ENCODE measurements around the gene KLKB1. TPM values are rescaled to one million over a fixed set of nuclear protein-coding genes. Genes with fewer than 3 reads are reported as not detected.

The KLKB1 gene
- total RNA-seq, 5 donors from 2014 or later (not counting 1 experiment from before 2014, with no cell fraction given): 1.3 to 2.9 (median 2.1) TPM

DNA sequence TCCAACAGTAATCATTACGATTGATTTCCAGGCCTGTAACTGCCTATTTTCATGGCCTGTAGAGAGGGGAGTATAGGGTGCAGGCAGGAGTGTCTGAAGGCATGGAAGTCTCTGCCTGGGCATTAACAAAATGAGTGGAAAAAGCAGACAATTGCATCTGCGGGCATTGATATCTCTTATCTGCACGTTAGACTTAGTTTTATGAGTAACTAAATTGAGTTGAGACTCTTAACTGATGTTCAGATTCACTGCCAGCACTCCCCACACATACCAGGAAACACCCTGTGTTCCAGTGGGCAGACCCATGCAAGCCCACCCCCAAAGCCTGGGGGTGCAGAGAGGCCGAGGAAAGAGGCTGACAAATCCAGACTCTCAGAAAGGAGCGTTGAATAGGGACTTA is 72.0 kb downstream of the KLKB1 start:
- Histone ChIP-seq H3K27me3 (replicated peaks in 1 of 2; ENCODE audit: control insufficient read depth in 2 of 2, extremely low read depth in 1 of 2, insufficient read depth in 2 of 2, low read length in 1 of 2) (peaks cover 7 to 20% of the 10 kb centered on the region in 2 experiments), H3K4me1 (ENCODE audit: control insufficient read depth in 1 of 2, extremely low read depth in 1 of 2, insufficient read depth in 2 of 2, low read length in 2 of 2) (peaks cover 0 to 3% of the 10 kb centered on the region in 2 experiments), H3K27ac (ENCODE audit: low read length) (no peak overlapping the region), H3K9me3 (no peaks in the 10 kb centered on the region), H3K4me3 (ENCODE audit: control insufficient read depth in 1 of 2, extremely low read depth in 1 of 2, low read length in 1 of 2) (no peak overlapping the region), H3K36me3 (ENCODE audit: control insufficient read depth in 2 of 2, extremely low read depth in 1 of 2, insufficient read depth in 1 of 2, low read length in 1 of 2) (no peaks in the 10 kb centered on the region)
- Mint-ChIP-seq H3K9me3 (no peaks in the 10 kb centered on the region), H3K36me3 (no peaks in the 10 kb centered on the region), H3K4me1 (peaks cover 0 to 5% (median 1%) of the 10 kb centered on the region in 3 donors), H3K4me3 (no peak overlapping the region), H3K27me3 (peaks cover 33 to 43% of the 10 kb centered on the region in 2 donors), H3K27ac (no peak overlapping the region)
- ATAC-seq (replicated peaks in 1 of 4): no peak
- ChIA-PET POLR2A (no interaction called here), CTCF (interaction anchor here in 1 of 2 donors (0.7 to 1.0 kb wide), 2 partner anchors 11 to 288 kb away, joined by 6 to 7 read pairs; no protein-coding TSS in a partner anchor)
- 57% methylated on average over 1 of the region's 5 CpGs for WGBS (ENCODE audit: insufficient coverage)
- no peak for DNase-seq

- Histone ChIP-seq H3K27me3 (replicated peaks in 1 of 2; ENCODE audit: control insufficient read depth in 2 of 2, extremely low read depth in 1 of 2, insufficient read depth in 2 of 2, low read length in 1 of 2) (peaks cover 7 to 26% of the 10 kb centered on the region in 2 experiments), H3K27ac (ENCODE audit: low read length) (no peak overlapping the region), H3K9me3 (no peaks in the 10 kb centered on the region), H3K36me3 (ENCODE audit: control insufficient read depth in 2 of 2, extremely low read depth in 1 of 2, insufficient read depth in 1 of 2, low read length in 1 of 2) (no peaks in the 10 kb centered on the region), H3K4me1 (ENCODE audit: control insufficient read depth in 1 of 2, extremely low read depth in 1 of 2, insufficient read depth in 2 of 2, low read length in 2 of 2) (peaks cover 0 to 3% of the 10 kb centered on the region in 2 experiments), H3K4me3 (ENCODE audit: control insufficient read depth in 1 of 2, extremely low read depth in 1 of 2, low read length in 1 of 2) (no peak overlapping the region)
- Mint-ChIP-seq H3K4me3 (no peak overlapping the region), H3K27ac (no peak overlapping the region), H3K27me3 (peaks cover 42 to 54% of the 10 kb centered on the region in 2 donors), H3K4me1 (peaks cover 0 to 5% (median 1%) of the 10 kb centered on the region in 3 donors), H3K36me3 (no peaks in the 10 kb centered on the region), H3K9me3 (no peaks in the 10 kb centered on the region)
- ChIA-PET POLR2A (no interaction called here), CTCF (no interaction called here)
- no CpG with 5 or more reads among the region's 6 CpGs for WGBS (ENCODE audit: insufficient coverage)
- DNase-seq (no peak), ATAC-seq (replicated peaks in 1 of 4) (no peak)
These were observed 73.5 kb downstream of the KLKB1 start for GRCh38 chr4:186300659-186301390.

GRCh38 chr4:186304216-186304615 is 76.9 kb downstream of the KLKB1 start:
- Histone ChIP-seq H3K27me3 (replicated peaks in 1 of 2; ENCODE audit: control insufficient read depth in 2 of 2, extremely low read depth in 1 of 2, insufficient read depth in 2 of 2, low read length in 1 of 2) (peaks cover 3 to 20% of the 10 kb centered on the region in 2 experiments), H3K9me3 (no peaks in the 10 kb centered on the region), H3K4me1 (ENCODE audit: control insufficient read depth in 1 of 2, extremely low read depth in 1 of 2, insufficient read depth in 2 of 2, low read length in 2 of 2) (no peaks in the 10 kb centered on the region), H3K36me3 (ENCODE audit: control insufficient read depth in 2 of 2, extremely low read depth in 1 of 2, insufficient read depth in 1 of 2, low read length in 1 of 2) (no peaks in the 10 kb centered on the region), H3K27ac (ENCODE audit: low read length) (no peak overlapping the region), H3K4me3 (ENCODE audit: control insufficient read depth in 1 of 2, extremely low read depth in 1 of 2, low read length in 1 of 2) (no peak overlapping the region)
- CTCF ChIA-PET: no interaction called here
- no peaks in the 10 kb centered on the region for H3K36me3 Mint-ChIP-seq
- H3K27ac Mint-ChIP-seq: no peak overlapping the region
- H3K4me1 Mint-ChIP-seq: no peaks in the 10 kb centered on the region
- POLR2A ChIA-PET: no interaction called here
- no peaks in the 10 kb centered on the region for H3K9me3 Mint-ChIP-seq
- peaks cover 34 to 46% of the 10 kb centered on the region in 2 donors for H3K27me3 Mint-ChIP-seq
- WGBS (ENCODE audit: insufficient coverage): 96% methylated on average over 3 of the region's 5 CpGs
- no peak overlapping the region for H3K4me3 Mint-ChIP-seq
- DNase-seq (no peak), ATAC-seq (replicated peaks in 1 of 4) (no peak)

- ATAC-seq (replicated peaks in 1 of 4) (no peak), DNase-seq (no peak)
- no peaks in the 10 kb centered on the region for H3K9me3 Mint-ChIP-seq
- ChIA-PET CTCF (no interaction called here), POLR2A (interaction anchor here in 1 of 2 donors (0.6 kb wide), 1 partner anchor 355 kb away, joined by 4 read pairs; no protein-coding TSS in a partner anchor)
- Histone ChIP-seq H3K4me3 (ENCODE audit: control insufficient read depth in 1 of 2, extremely low read depth in 1 of 2, low read length in 1 of 2) (no peak overlapping the region), H3K9me3 (no peaks in the 10 kb centered on the region), H3K27ac (ENCODE audit: low read length) (no peak overlapping the region), H3K4me1 (ENCODE audit: control insufficient read depth in 1 of 2, extremely low read depth in 1 of 2, insufficient read depth in 2 of 2, low read length in 2 of 2) (no peaks in the 10 kb centered on the region), H3K36me3 (ENCODE audit: control insufficient read depth in 2 of 2, extremely low read depth in 1 of 2, insufficient read depth in 1 of 2, low read length in 1 of 2) (no peaks in the 10 kb centered on the region), H3K27me3 (replicated peaks in 1 of 2; ENCODE audit: control insufficient read depth in 2 of 2, extremely low read depth in 1 of 2, insufficient read depth in 2 of 2, low read length in 1 of 2) (peaks cover 0 to 20% of the 10 kb centered on the region in 2 experiments)
- H3K27ac Mint-ChIP-seq: no peak overlapping the region
- 74% methylated on average over 4 of the region's 13 CpGs for WGBS (ENCODE audit: insufficient coverage)
- H3K27me3 Mint-ChIP-seq: peaks cover 31 to 40% of the 10 kb centered on the region in 2 donors
- no peaks in the 10 kb centered on the region for H3K4me1 Mint-ChIP-seq
- no peak overlapping the region for H3K4me3 Mint-ChIP-seq
- H3K36me3 Mint-ChIP-seq: no peaks in the 10 kb centered on the region
These were observed 77.7 kb downstream of the KLKB1 start for GRCh38 chr4:186304866-186305505.

DNA sequence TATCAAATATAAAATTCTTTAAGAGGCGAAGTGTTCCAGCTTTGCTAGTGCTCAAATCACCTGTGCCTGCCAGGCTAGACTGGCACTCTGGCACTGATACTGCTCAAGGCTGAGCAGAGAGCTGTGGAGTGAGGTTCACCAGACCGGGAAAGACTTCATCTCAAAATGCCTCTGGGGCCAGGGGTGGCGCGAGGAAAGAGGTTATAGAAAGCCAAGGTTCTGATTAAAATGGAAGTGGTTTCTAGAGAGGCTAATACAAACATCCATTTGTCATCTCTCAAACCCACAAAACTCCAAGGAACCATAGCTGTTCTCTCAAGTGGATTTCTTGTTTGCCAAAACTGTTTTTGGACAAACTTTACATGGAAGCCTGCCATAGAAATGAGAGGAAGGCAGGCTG is 80.2 kb downstream of the KLKB1 start:
- ATAC-seq (replicated peaks in 1 of 4) (no peak), DNase-seq (no peak)
- H3K27ac Mint-ChIP-seq: no peak overlapping the region
- H3K36me3 Mint-ChIP-seq: no peaks in the 10 kb centered on the region
- ChIA-PET POLR2A (no interaction called here), CTCF (interaction anchor here in 1 of 2 donors (0.6 kb wide), 1 partner anchor 23 kb away, joined by 3 read pairs; no protein-coding TSS in a partner anchor)
- WGBS (ENCODE audit: insufficient coverage): no CpG with 5 or more reads among the region's 4 CpGs
- H3K9me3 Mint-ChIP-seq: no peaks in the 10 kb centered on the region
- Histone ChIP-seq H3K27ac (ENCODE audit: low read length) (no peak overlapping the region), H3K9me3 (no peaks in the 10 kb centered on the region), H3K27me3 (replicated peaks in 1 of 2; ENCODE audit: control insufficient read depth in 2 of 2, extremely low read depth in 1 of 2, insufficient read depth in 2 of 2, low read length in 1 of 2) (peaks cover 0 to 25% of the 10 kb centered on the region in 2 experiments), H3K4me1 (ENCODE audit: control insufficient read depth in 1 of 2, extremely low read depth in 1 of 2, insufficient read depth in 2 of 2, low read length in 2 of 2) (no peaks in the 10 kb centered on the region), H3K4me3 (ENCODE audit: control insufficient read depth in 1 of 2, extremely low read depth in 1 of 2, low read length in 1 of 2) (no peak overlapping the region), H3K36me3 (ENCODE audit: control insufficient read depth in 2 of 2, extremely low read depth in 1 of 2, insufficient read depth in 1 of 2, low read length in 1 of 2) (no peaks in the 10 kb centered on the region)
- peaks cover 35 to 42% of the 10 kb centered on the region in 2 donors for H3K27me3 Mint-ChIP-seq
- H3K4me1 Mint-ChIP-seq: no peaks in the 10 kb centered on the region
- no peak overlapping the region for H3K4me3 Mint-ChIP-seq

GRCh38 chr4:186307916-186308315 is 80.6 kb downstream of the KLKB1 start:
- no peak for DNase-seq
- ChIA-PET POLR2A (no interaction called here), CTCF (interaction anchor here in 1 of 2 donors (0.6 kb wide), 1 partner anchor 23 kb away, joined by 3 read pairs; no protein-coding TSS in a partner anchor)
- no peak overlapping the region for H3K27ac Mint-ChIP-seq
- ATAC-seq (replicated peaks in 1 of 4): no peak
- H3K36me3 Mint-ChIP-seq: no peaks in the 10 kb centered on the region
- H3K9me3 ChIP-seq: no peaks in the 10 kb centered on the region
- H3K4me1 ChIP-seq (ENCODE audit: control insufficient read depth in 1 of 2, extremely low read depth in 1 of 2, insufficient read depth in 2 of 2, low read length in 2 of 2): no peaks in the 10 kb centered on the region
- H3K36me3 ChIP-seq (ENCODE audit: control insufficient read depth in 2 of 2, extremely low read depth in 1 of 2, insufficient read depth in 1 of 2, low read length in 1 of 2): no peaks in the 10 kb centered on the region
- no peak overlapping the region for H3K4me3 Mint-ChIP-seq
- H3K9me3 Mint-ChIP-seq: no peaks in the 10 kb centered on the region
- H3K4me3 ChIP-seq (ENCODE audit: control insufficient read depth in 1 of 2, extremely low read depth in 1 of 2, low read length in 1 of 2): no peak overlapping the region
- H3K4me1 Mint-ChIP-seq: no peaks in the 10 kb centered on the region
- WGBS (ENCODE audit: insufficient coverage): 61% methylated on average over 2 of the region's 3 CpGs
- peaks cover 35 to 45% of the 10 kb centered on the region in 2 donors for H3K27me3 Mint-ChIP-seq
- peaks cover 0 to 25% of the 10 kb centered on the region in 2 experiments for H3K27me3 ChIP-seq (replicated peaks in 1 of 2; ENCODE audit: control insufficient read depth in 2 of 2, extremely low read depth in 1 of 2, insufficient read depth in 2 of 2, low read length in 1 of 2)
- H3K27ac ChIP-seq (ENCODE audit: low read length): no peak overlapping the region

All from T-cell (primary cell).